Measurements from ENCODE around the gene MAST3.

Gene MAST3

DNA sequence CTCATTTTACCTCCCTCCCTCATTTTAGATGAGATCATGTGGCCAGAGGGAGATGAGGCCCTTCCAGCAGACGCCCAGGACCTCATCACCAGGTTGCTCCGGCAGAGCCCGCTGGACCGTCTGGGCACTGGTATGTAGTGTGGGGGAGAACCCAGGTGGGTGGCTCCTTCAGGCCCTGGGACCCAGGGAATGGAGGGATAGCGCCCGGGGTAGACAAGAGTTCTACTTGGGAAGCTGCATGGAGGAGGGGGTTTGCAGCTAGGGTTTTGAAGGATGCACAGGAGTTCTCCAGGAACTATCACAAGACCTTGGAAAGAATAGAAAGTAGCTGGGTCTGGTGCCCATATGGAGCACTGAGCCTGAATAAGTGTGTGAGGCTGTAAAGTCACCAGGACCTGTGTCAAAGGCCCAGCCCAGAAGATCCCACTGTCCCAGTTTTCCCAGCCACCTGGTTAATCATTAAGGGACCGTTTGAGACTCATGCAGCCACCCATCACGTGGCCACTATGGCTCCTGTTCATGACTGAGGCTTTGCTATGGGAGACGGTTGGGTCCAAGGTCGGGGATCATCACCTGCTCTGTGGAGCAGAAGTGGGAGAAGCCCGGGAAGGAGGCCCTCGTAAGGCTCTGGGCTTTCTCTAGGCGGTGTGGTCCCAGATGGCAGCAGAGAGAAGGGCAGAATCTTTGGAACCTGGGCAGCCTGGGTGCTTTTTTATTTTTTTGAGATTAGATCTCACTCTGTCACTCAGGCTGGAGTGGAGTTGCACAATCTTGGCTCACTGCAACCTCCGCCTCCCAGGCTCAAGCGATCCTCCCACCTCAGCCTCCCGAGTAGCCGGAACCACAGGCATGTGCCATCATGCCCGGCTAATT lies 38.4 kb downstream of the MAST3 start:
- Histone ChIP-seq H3K36me3 (replicated peaks; ENCODE audit: low read depth, low read length) (peaks cover 51% of the 10 kb centered on the region), H3K9me3 (ENCODE audit: insufficient read depth, low read length) (no peaks in the 10 kb centered on the region), H3K27me3 (ENCODE audit: low read depth, low read length) (no peaks in the 10 kb centered on the region)

DNA sequence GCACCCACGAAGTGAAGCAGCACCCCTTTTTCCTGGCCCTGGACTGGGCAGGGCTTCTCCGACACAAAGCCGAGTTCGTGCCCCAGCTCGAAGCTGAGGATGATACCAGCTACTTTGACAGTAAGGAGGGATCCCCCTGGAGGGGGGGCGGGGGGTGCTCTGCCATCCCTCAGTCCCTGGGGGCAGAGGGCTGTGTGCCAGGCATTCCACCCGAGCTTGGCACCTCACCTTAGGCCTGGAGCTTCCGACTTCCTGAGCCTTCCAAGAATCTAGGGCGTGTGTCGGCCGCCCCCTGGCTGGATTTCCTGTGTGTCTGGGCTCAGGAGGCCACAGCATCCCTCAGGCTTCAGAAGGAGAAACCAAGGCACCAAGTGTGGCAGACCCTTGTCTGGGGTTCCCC lies 39.7 kb downstream of the MAST3 start:
- H3K79me2 ChIP-seq (ENCODE audit: low read length): no peaks in the 10 kb centered on the region
- H3K9ac ChIP-seq (ENCODE audit: low read length): no peak overlapping the region
- no peak overlapping the region for H3K4me2 ChIP-seq (ENCODE audit: low read length)
- no peaks in the 10 kb centered on the region for H3K4me1 ChIP-seq (ENCODE audit: low read length)
- peaks cover 54% of the 10 kb centered on the region for H3K36me3 ChIP-seq (replicated peaks; ENCODE audit: low read depth, low read length)
- no peaks in the 10 kb centered on the region for H4K20me1 ChIP-seq (ENCODE audit: insufficient read depth, low read length)
- no peaks in the 10 kb centered on the region for H3K27me3 ChIP-seq (ENCODE audit: low read depth, low read length)
- H3K9me3 ChIP-seq (ENCODE audit: insufficient read depth, low read length): no peaks in the 10 kb centered on the region
- H3K4me3 ChIP-seq (ENCODE audit: low read length): no peak overlapping the region
- H3K27ac ChIP-seq (ENCODE audit: low read length): no peak overlapping the region
- TF ChIP-seq EZH2phosphoT487 (IDR thresholded peaks at IDR 0.05; ENCODE audit: low read depth) (no peak), CTCF (IDR thresholded peaks at IDR 0.05; ENCODE audit: low read depth, low read length) (no peak)
- no peak overlapping the region for H2AFZ ChIP-seq (ENCODE audit: low read depth, low read length)

More for the DNA sequence above, 38.4 kb downstream of the MAST3 start:
- TF ChIP-seq EZH2phosphoT487 (IDR thresholded peaks at IDR 0.05; ENCODE audit: low read depth) (no peak), CTCF (IDR thresholded peaks at IDR 0.05; ENCODE audit: low read depth, low read length) (no peak)
- H3K4me1 ChIP-seq (ENCODE audit: low read length): no peaks in the 10 kb centered on the region
- no peak overlapping the region for H3K4me3 ChIP-seq (ENCODE audit: low read length)
- H2AFZ ChIP-seq (ENCODE audit: low read depth, low read length): no peak overlapping the region
- no peaks in the 10 kb centered on the region for H3K79me2 ChIP-seq (ENCODE audit: low read length)
- H3K27ac ChIP-seq (ENCODE audit: low read length): no peak overlapping the region
- no peak overlapping the region for H3K4me2 ChIP-seq (ENCODE audit: low read length)
- no peaks in the 10 kb centered on the region for H4K20me1 ChIP-seq (ENCODE audit: insufficient read depth, low read length)
- H3K9ac ChIP-seq (ENCODE audit: low read length): no peak overlapping the region

GRCh38 chr19:18137657-18138339 lies 40.2 kb downstream of the MAST3 start:
- Histone ChIP-seq H3K4me3 (ENCODE audit: low read length) (no peak overlapping the region), H3K36me3 (replicated peaks; ENCODE audit: low read depth, low read length) (peaks cover 49% of the 10 kb centered on the region), H3K4me1 (ENCODE audit: low read length) (no peaks in the 10 kb centered on the region), H2AFZ (ENCODE audit: low read depth, low read length) (no peak overlapping the region), H3K4me2 (ENCODE audit: low read length) (no peak overlapping the region), H3K9ac (ENCODE audit: low read length) (no peak overlapping the region), H3K27ac (ENCODE audit: low read length) (no peak overlapping the region), H3K79me2 (ENCODE audit: low read length) (no peaks in the 10 kb centered on the region), H4K20me1 (ENCODE audit: insufficient read depth, low read length) (no peaks in the 10 kb centered on the region), H3K27me3 (ENCODE audit: low read depth, low read length) (no peaks in the 10 kb centered on the region), H3K9me3 (ENCODE audit: insufficient read depth, low read length) (no peaks in the 10 kb centered on the region)
- TF ChIP-seq CTCF (IDR thresholded peaks at IDR 0.05; ENCODE audit: low read depth, low read length): no peak
- TF ChIP-seq EZH2phosphoT487 (IDR thresholded peaks at IDR 0.05; ENCODE audit: low read depth): no peak

GRCh38 chr19:18140473-18140872 lies 42.9 kb downstream of the MAST3 start:
- H3K36me3 ChIP-seq (replicated peaks; ENCODE audit: low read depth, low read length): peaks cover 52% of the 10 kb centered on the region
- no peaks in the 10 kb centered on the region for H3K27me3 ChIP-seq (ENCODE audit: low read depth, low read length)
- no peak overlapping the region for H3K9ac ChIP-seq (ENCODE audit: low read length)
- H3K27ac ChIP-seq (ENCODE audit: low read length): no peak overlapping the region
- no peaks in the 10 kb centered on the region for H3K9me3 ChIP-seq (ENCODE audit: insufficient read depth, low read length)
- H3K4me1 ChIP-seq (ENCODE audit: low read length): no peaks in the 10 kb centered on the region
- no peak overlapping the region for H3K4me2 ChIP-seq (ENCODE audit: low read length)
- no peak overlapping the region for H3K4me3 ChIP-seq (ENCODE audit: low read length)
- H3K79me2 ChIP-seq (ENCODE audit: low read length): no peaks in the 10 kb centered on the region
- no peak overlapping the region for H2AFZ ChIP-seq (ENCODE audit: low read depth, low read length)
- TF ChIP-seq EZH2phosphoT487 (IDR thresholded peaks at IDR 0.05; ENCODE audit: low read depth) (no peak), CTCF (IDR thresholded peaks at IDR 0.05; ENCODE audit: low read depth, low read length) (no peak)
- no peaks in the 10 kb centered on the region for H4K20me1 ChIP-seq (ENCODE audit: insufficient read depth, low read length)
